ENCODE results near the gene EWSR1.

Gene EWSR1

GRCh38 chr22:29306175-29306834 is 38.2 kb downstream of the EWSR1 start, which contains the start of gene GAS2L1:
Gene GAS2L1 (plus strand): TSS chr22:29306650. CDS start chr22:29308106, 1,456 bp downstream.
- H3K4me3 ChIP-seq (ENCODE audit: low read depth, low read length): peak within 1 kb of the TSS; percentile 71
- DNase-seq: peak; percentile 73
- H3K27ac ChIP-seq: peak within 1 kb of the TSS; percentile 74
- H3K27me3 ChIP-seq (replicated peaks): no peaks in the 10 kb centered on the region
- peak; percentile 76 for TF ChIP-seq CTCF (IDR thresholded peaks at IDR 0.05; ENCODE audit: low read depth, low read length, missing control alignments)
- in situ Hi-C loops (cut with HindIII; ENCODE audit: low pct_ligation_motif_present, low sequenced_read_pairs): no loop called here
- peaks cover 2% of the 10 kb centered on the region for H3K36me3 ChIP-seq (replicated peaks)

DNA sequence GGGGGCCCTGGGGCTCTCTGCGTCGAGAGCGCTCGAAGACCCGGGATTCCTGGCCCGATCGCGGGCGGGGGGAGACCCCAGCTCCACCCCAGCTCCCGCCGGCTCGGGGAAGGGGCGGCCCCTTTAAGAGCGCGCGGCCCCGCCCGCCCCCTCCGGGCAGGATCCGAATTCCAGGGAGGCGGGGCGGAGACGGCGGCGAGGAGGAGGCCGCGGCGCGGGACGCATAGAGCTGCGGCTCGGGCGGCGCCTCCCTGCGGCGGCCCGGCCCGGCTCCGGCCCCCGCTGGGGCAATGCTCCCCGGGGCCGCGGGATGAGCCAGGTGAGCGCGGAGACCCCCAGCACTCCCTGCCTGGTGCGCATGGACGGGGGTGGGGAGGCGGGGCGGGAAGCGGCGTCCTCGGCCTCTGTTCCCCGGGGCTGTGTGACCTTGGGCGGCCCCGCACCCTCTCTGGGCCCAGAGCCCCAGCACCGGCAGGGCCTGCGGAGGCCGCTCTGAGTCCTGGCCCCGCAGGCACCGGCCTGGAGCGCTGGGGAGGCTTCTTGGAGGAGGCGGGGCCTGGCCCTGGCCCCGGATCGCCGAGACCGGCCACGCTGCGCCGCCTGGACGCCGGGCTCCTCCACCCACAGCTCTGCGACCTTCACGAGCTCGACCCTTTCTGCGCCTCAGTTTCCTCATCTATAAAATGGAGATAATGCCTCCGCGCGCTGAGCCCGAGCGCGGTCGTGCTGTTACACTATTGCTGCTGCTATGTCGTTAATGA is 38.9 kb downstream of the EWSR1 start:
- Histone ChIP-seq H3K27me3 (replicated peaks) (no peaks in the 10 kb centered on the region), H3K36me3 (replicated peaks) (peaks cover 3% of the 10 kb centered on the region), H3K4me3 (ENCODE audit: low read depth, low read length) (peak overlapping the region; percentile 71), H3K27ac (peak overlapping the region; percentile 74)
- no peak for TF ChIP-seq CTCF (IDR thresholded peaks at IDR 0.05; ENCODE audit: low read depth, low read length, missing control alignments)
- in situ Hi-C loops (cut with HindIII; ENCODE audit: low pct_ligation_motif_present, low sequenced_read_pairs): no loop called here
- peak; percentile 55 for DNase-seq

GRCh38 chr22:29307596-29308147 is 39.6 kb downstream of the EWSR1 start:
- TF ChIP-seq CTCF (IDR thresholded peaks at IDR 0.05; ENCODE audit: low read depth, low read length, missing control alignments): peak; percentile 1
- in situ Hi-C loops (cut with HindIII; ENCODE audit: low pct_ligation_motif_present, low sequenced_read_pairs): no loop called here
- peak overlapping the region; percentile 74 for H3K27ac ChIP-seq
- H3K27me3 ChIP-seq (replicated peaks): no peaks in the 10 kb centered on the region
- H3K36me3 ChIP-seq (replicated peaks): peaks cover 5% of the 10 kb centered on the region
- no peak for DNase-seq
- H3K4me3 ChIP-seq (ENCODE audit: low read depth, low read length): peak overlapping the region; percentile 71

- peaks cover 5% of the 10 kb centered on the region for H3K36me3 ChIP-seq (replicated peaks)
- peak overlapping the region; percentile 20 for H3K27ac ChIP-seq
- TF ChIP-seq CTCF (IDR thresholded peaks at IDR 0.05; ENCODE audit: low read depth, low read length, missing control alignments): no peak
- H3K4me3 ChIP-seq (ENCODE audit: low read depth, low read length): peak overlapping the region; percentile 71
- in situ Hi-C loops (cut with HindIII; ENCODE audit: low pct_ligation_motif_present, low sequenced_read_pairs): no loop called here
- DNase-seq: no peak
- H3K27me3 ChIP-seq (replicated peaks): no peaks in the 10 kb centered on the region
Observed at GRCh38 chr22:29308148-29308790, 40.2 kb downstream of the EWSR1 start.

DNA sequence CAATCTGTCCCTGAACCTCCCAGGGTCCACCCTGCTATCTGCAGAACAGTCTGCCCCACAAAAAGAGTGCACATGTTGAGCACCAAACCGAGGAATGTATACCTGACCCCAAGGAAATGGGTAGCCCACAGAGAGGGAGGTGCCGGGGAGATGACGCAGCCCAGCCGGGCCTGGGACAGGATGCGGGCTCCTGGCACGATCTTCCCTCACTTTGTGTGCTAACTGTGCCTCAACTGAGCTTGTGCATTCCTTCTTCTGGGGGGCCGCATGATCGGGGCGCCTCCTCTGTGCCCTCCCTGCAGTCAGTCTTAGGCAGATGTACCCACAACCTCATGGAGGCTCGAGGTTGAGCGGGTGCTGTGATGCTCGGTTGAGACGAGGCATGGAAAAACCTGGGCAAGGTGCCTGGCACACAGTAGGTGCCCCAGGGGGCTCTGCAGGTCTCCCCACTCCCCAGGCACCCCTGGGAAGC is 40.8 kb downstream of the EWSR1 start:
- TF ChIP-seq CTCF (IDR thresholded peaks at IDR 0.05; ENCODE audit: low read depth, low read length, missing control alignments): no peak
- peak overlapping the region; percentile 75 for H3K27ac ChIP-seq
- peak overlapping the region; percentile 37 for H3K4me3 ChIP-seq (ENCODE audit: low read depth, low read length)
- peaks cover 5% of the 10 kb centered on the region for H3K27me3 ChIP-seq (replicated peaks)
- peaks cover 5% of the 10 kb centered on the region for H3K36me3 ChIP-seq (replicated peaks)
- in situ Hi-C loops (cut with HindIII; ENCODE audit: low pct_ligation_motif_present, low sequenced_read_pairs): no loop called here
- peak; percentile 73 for DNase-seq

All from brain microvascular endothelial cell (primary cell).